HepG2 (cell line): ENCODE results near the gene MAN1C1. TPM values are rescaled to one million over a fixed set of nuclear protein-coding genes. Genes with fewer than 3 reads are reported as not detected.
A peak's percentile ranks its signal among the peaks of the same experiment; 100 is the strongest.

Source experiments
- AHR ChIP-seq: IDR thresholded peaks from 2 replicates; pipeline ENCODE4 v1.6.1; 2018; ENCODE audit warnings: missing genetic modification reagents, missing compliant biosample characterization
- ARNT2 ChIP-seq: sonication (generic); formaldehyde crosslinking; IDR thresholded peaks from 2 replicates; pipeline ENCODE4 v1.8.0; 2022; ENCODE audit warnings: mild to moderate bottlenecking, low read depth, missing genetic modification reagents, moderate library complexity
- CBX5 ChIP-seq: sonication (generic); formaldehyde crosslinking; IDR thresholded peaks from 2 replicates; pipeline ENCODE4 v1.4.0; 2020; ENCODE audit warnings: missing genetic modification reagents, borderline replicate concordance
- CHD4 ChIP-seq: fragments of 200-600 bp; sonication (generic); IDR thresholded peaks from 2 replicates; pipeline ENCODE4 v1.7.0; 2017; ENCODE audit warnings: mild to moderate bottlenecking, low read length, borderline replicate concordance
- HOMEZ ChIP-seq: IDR thresholded peaks from 2 replicates; pipeline ENCODE4 v1.6.1; 2016; ENCODE audit warnings: low read depth
- MED13 ChIP-seq: sonication (generic); formaldehyde crosslinking; IDR thresholded peaks from 2 replicates; pipeline ENCODE4 v1.5.0; 2020; ENCODE audit warnings: missing genetic modification reagents
- NCOA1 ChIP-seq: sonication (generic); formaldehyde crosslinking; IDR thresholded peaks from 2 replicates; pipeline ENCODE4 v1.9.0; 2021; ENCODE audit warnings: missing genetic modification reagents
- NFKBIZ ChIP-seq: IDR thresholded peaks from 2 replicates; pipeline ENCODE4 v1.6.1; 2018; ENCODE audit warnings: missing genetic modification reagents, missing compliant biosample characterization
- NFYC ChIP-seq: IDR thresholded peaks from 2 replicates; pipeline ENCODE4 v1.6.1; 2016; ENCODE audit warnings: missing genetic modification reagents, missing compliant biosample characterization
- NR2F2 ChIP-seq: IDR thresholded peaks from 2 replicates; pipeline ENCODE4 v1.6.1; 2012; ENCODE audit warnings: low read depth, inconsistent platforms, borderline replicate concordance
- PCBP1 ChIP-seq: fragments of 200-400 bp; formaldehyde crosslinking; IDR thresholded peaks from 2 replicates; pipeline ENCODE4 v1.6.1; 2017; ENCODE audit warnings: mild to moderate bottlenecking, low read depth, low read length, borderline replicate concordance
- RXRB ChIP-seq: IDR thresholded peaks from 2 replicates; pipeline ENCODE4 v1.6.1; 2016; ENCODE audit warnings: borderline replicate concordance, missing genetic modification reagents, missing compliant biosample characterization
- TBX3 ChIP-seq: fragments of 450-650 bp; IDR thresholded peaks from 2 replicates; pipeline ENCODE4 v1.6.1; 2017; ENCODE audit warnings: antibody characterized with exemption, mild to moderate bottlenecking, inconsistent platforms, borderline replicate concordance
- U2AF1 ChIP-seq: fragments of 200-400 bp; formaldehyde crosslinking; optimal IDR thresholded peaks from 2 replicates; pipeline ENCODE3; 2017; ENCODE audit warnings: mild to moderate bottlenecking, low read depth, low read length
- USF2 ChIP-seq, 2 experiments: sonication (generic) in 1 of 2; formaldehyde crosslinking in 1 of 2; IDR thresholded peaks; 2 replicates each; pipeline versions ENCODE4 v1.5.1 to v1.6.1; 2011 to 2020; ENCODE audit warnings: borderline replicate concordance in 1 of 2, low read depth in 1 of 2, low read length in 1 of 2, mild to moderate bottlenecking in 1 of 2, missing genetic modification reagents in 1 of 2, moderate library complexity in 1 of 2
- ZFP62 ChIP-seq: sonication (generic); formaldehyde crosslinking; IDR thresholded peaks from 2 replicates; pipeline ENCODE4 v1.4.0; 2020; ENCODE audit warnings: missing genetic modification reagents
- ZIK1 ChIP-seq: sonication (generic); formaldehyde crosslinking; IDR thresholded peaks from 2 replicates; pipeline ENCODE4 v1.5.0; 2020; ENCODE audit warnings: mild to moderate bottlenecking, low read depth, missing genetic modification reagents, borderline replicate concordance
- ZNF430 ChIP-seq: sonication (generic); formaldehyde crosslinking; IDR thresholded peaks from 2 replicates; pipeline ENCODE4 v1.9.0; 2021; ENCODE audit warnings: mild to moderate bottlenecking, missing genetic modification reagents
- ZNF468 ChIP-seq: sonication (generic); formaldehyde crosslinking; IDR thresholded peaks from 2 replicates; pipeline ENCODE4 v1.8.0; 2022; ENCODE audit warnings: mild to moderate bottlenecking, moderate library complexity, missing genetic modification reagents
- ZNF737 ChIP-seq: sonication (generic); formaldehyde crosslinking; IDR thresholded peaks from 2 replicates; pipeline ENCODE4 v1.5.0; 2020; ENCODE audit warnings: missing genetic modification reagents, mild to moderate bottlenecking, borderline replicate concordance
- ZSCAN20 ChIP-seq: sonication (generic); formaldehyde crosslinking; IDR thresholded peaks from 2 replicates; pipeline ENCODE4 v1.4.0; 2020; ENCODE audit warnings: missing genetic modification reagents, mild to moderate bottlenecking, borderline replicate concordance
- polyA plus RNA-seq, 8 experiments: library from polyadenylated mRNA; depleted of rRNA in 3 of 8; stranded (reverse) in 7 of 8; unstranded in 1 of 8; fragments of >200 nt; fragmentation: Illumina TruSeq in 4 of 8; extraction: Trizol in 4 of 8; gene quantifications; 2 replicates each; pipeline versions ENCODE4 v1.2.1 to v1.2.3, GENCODE V29; 2011 to 2016; ENCODE audit warnings: low read depth in 4 of 8, missing spikeins in 1 of 8, mixed read lengths in 1 of 8; ENCODE audit not compliant: insufficient read depth in 1 of 8
- total RNA-seq, 5 experiments: library from RNA; depleted of rRNA; stranded (reverse); fragments of >200 nt; fragmentation: Illumina TruSeq; extraction: Trizol; gene quantifications; 2 replicates each; pipeline ENCODE4 v1.2.3, GENCODE V29; 2016; ENCODE audit warnings: low read depth in 1 of 5
- TF ChIP-seq, protein P1 (sequence below): sonication (generic); formaldehyde crosslinking; IDR thresholded peaks from 2 replicates; pipeline ENCODE4 v1.4.0; 2020; ENCODE audit warnings: missing genetic modification reagents
- TF ChIP-seq, protein P2 (sequence below): sonication (generic); formaldehyde crosslinking; IDR thresholded peaks from 2 replicates; pipeline ENCODE4 v1.4.0; 2020; ENCODE audit warnings: missing genetic modification reagents, borderline replicate concordance

MAN1C1 gene
- total and polyA plus RNA-seq, 2 of the 13 experiments (the other 11 are each of a cell fraction or from before 2014, with no cell fraction given) = 0.18 to 0.49 TPM

GRCh38 chr1:25715888-25716287 is 99.3 kb downstream of the MAN1C1 start (continued):
- TF ChIP-seq, protein P1, sequence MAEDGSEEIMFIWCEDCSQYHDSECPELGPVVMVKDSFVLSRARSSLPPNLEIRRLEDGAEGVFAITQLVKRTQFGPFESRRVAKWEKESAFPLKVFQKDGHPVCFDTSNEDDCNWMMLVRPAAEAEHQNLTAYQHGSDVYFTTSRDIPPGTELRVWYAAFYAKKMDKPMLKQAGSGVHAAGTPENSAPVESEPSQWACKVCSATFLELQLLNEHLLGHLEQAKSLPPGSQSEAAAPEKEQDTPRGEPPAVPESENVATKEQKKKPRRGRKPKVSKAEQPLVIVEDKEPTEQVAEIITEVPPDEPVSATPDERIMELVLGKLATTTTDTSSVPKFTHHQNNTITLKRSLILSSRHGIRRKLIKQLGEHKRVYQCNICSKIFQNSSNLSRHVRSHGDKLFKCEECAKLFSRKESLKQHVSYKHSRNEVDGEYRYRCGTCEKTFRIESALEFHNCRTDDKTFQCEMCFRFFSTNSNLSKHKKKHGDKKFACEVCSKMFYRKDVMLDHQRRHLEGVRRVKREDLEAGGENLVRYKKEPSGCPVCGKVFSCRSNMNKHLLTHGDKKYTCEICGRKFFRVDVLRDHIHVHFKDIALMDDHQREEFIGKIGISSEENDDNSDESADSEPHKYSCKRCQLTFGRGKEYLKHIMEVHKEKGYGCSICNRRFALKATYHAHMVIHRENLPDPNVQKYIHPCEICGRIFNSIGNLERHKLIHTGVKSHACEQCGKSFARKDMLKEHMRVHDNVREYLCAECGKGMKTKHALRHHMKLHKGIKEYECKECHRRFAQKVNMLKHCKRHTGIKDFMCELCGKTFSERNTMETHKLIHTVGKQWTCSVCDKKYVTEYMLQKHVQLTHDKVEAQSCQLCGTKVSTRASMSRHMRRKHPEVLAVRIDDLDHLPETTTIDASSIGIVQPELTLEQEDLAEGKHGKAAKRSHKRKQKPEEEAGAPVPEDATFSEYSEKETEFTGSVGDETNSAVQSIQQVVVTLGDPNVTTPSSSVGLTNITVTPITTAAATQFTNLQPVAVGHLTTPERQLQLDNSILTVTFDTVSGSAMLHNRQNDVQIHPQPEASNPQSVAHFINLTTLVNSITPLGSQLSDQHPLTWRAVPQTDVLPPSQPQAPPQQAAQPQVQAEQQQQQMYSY = no peak
- TF ChIP-seq CHD4 (no peak), ARNT2 (CRISPR knock-in tag) (no peak), AHR (no peak), USF2 (IDR thresholded peaks at IDR 0.05; ENCODE audit: low read depth, low read length) (peak; percentile 33; the same call in 1 of the 2 replicates), USF2 (CRISPR knock-in tag; IDR thresholded peaks at IDR 0.05; ENCODE audit: borderline replicate concordance) (no peak), CBX5 (CRISPR knock-in tag) (no peak), NCOA1 (no peak), ZNF468 (CRISPR knock-in tag) (no peak), ZSCAN20 (no peak), MED13 (CRISPR knock-in tag) (no peak), NFKBIZ (CRISPR knock-in tag) (no peak), NFYC (CRISPR knock-in tag) (peak; percentile 43; the same call in 1 of the 2 replicates), HOMEZ (CRISPR knock-in tag) (no peak), RXRB (CRISPR knock-in tag) (no peak), U2AF1 (no peak), TBX3 (no peak), ZNF737 (no peak), NR2F2 (no peak), ZFP62 (CRISPR knock-in tag) (no peak), ZIK1 (no peak), PCBP1 (no peak), ZNF430 (CRISPR knock-in tag) (no peak)
- TF ChIP-seq, protein P2, sequence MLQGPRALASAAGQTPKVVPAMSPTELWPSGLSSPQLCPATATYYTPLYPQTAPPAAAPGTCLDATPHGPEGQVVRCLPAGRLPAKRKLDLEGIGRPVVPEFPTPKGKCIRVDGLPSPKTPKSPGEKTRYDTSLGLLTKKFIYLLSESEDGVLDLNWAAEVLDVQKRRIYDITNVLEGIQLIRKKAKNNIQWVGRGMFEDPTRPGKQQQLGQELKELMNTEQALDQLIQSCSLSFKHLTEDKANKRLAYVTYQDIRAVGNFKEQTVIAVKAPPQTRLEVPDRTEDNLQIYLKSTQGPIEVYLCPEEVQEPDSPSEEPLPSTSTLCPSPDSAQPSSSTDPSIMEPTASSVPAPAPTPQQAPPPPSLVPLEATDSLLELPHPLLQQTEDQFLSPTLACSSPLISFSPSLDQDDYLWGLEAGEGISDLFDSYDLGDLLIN (CRISPR knock-in tag) = no peak
